NCI-H82 (cell line): ENCODE measurements around the gene NMBR.
"Not testable (repeated sequence)": the region's sequence is repeated elsewhere in the genome, so short reads cannot be mapped to it uniquely, and the experiment has no call there.

Source experiments
- DNase-seq: peaks from one replicate; lab custom pipeline; 2025; lab: John Stamatoyannopoulos, UW

Gene NMBR

GRCh38 chr6:142154336-142154735, 7.4 kb upstream of the NMBR start:
- DNase-seq = no peak

DNA sequence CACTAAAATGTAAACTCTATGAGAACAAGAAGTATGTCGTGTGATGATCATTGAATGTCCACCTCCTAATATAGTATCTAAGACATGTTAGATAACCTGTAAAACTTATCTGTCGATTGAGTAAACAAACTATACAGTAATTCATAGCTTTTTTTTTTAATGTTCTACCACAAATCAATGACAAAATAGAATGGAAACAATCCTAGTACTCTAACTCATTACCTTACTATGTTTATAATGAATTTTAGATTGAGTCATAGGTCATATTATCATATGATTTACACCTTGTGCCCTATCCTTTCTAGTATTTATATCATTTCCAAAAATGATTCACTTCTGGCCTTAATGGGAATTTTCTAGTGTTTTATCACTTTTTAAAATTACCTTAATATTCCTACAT, 6.3 kb upstream of the NMBR start:
- DNase-seq = no peak

DNA sequence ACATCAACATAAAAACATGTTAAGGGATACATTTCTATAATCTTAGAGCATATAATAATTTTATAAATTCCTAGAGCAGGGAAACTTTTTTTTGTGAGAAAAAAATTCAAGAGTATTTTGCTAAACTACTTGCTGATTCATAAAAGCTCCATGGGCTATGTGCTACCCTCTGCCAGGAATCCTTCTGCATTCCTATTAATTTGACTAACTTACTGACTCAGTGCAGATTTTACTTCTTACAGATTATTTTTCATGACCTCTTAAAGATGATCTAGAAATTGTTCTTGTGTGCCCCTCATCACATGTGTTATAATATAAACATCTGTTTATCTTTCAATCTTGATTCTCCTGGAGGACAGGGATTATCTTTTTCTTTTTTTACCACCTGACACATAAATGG, 5.8 kb upstream of the NMBR start:
- DNase-seq = no peak

- DNase-seq = not testable (repeated sequence)
These were observed 5.4 kb downstream of the NMBR start for GRCh38 chr6:142141531-142141930.

DNA sequence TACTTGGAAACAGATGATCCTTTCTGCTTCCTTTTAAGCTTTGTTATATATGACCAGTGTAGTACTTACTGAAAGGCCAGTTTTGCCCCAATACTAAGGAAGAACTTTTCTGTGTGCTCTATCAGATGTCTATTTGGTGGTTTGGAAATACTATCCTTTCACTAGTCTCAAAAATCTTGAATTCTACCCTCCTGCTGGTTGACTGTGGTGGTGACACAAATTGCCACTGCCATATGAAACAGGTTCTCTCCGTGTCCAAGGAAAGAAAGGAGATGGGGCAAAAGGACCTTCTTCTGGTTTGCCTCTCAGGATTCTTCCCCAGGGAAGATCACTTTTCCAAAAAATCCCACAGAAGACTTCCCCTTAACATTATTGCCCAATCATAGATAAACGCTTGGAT, 8.0 kb downstream of the NMBR start:
- no peak for DNase-seq

DNA sequence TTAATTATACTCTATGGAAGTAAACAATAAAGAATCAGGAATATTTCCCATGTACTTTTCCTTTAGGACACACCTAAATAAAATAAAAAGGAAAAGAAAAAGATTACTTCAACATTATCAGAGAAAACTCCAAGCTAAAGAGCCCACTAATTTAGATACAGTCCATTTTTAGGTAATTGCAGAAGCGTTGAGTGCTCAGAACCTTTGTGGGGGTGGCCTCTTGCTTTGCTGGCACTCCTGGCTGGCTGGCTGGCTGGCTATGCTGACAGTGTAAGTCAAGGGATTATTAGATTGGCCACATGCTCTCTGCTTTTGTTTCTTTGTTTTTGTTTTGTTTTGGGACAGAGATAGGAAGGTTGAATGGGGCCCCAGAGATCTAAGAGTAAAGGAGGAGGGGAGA, 14.3 kb downstream of the NMBR start, which contains the start of gene GJE1:
GJE1 (plus strand) TSS at position 301 of the 400 bp plus-strand sequence. CDS start 234 bp downstream, outside the sequence.
- DNase-seq = peak; percentile 9

DNA sequence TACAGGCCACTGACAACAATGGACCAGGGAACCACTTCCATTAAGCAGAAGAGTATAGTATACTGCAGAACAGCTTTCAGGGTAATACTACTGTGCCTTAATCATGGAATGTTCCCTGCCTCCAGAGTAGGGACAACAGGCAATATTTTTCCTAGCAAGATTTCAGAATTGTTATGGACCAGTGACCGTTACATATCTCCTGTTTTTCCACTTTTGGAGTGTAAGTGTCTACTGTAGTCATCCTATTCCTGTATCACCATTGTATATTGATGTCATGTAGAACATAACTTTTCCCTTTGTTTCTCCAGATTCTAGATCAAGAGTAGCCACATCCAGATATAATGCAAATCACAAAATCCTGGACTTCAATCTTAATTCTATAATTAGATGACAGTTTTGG, 16.1 kb downstream of the NMBR start:
- no peak for DNase-seq

- DNase-seq = no peak
These were observed 25.6 kb downstream of the NMBR start for GRCh38 chr6:142121342-142121741.

DNA sequence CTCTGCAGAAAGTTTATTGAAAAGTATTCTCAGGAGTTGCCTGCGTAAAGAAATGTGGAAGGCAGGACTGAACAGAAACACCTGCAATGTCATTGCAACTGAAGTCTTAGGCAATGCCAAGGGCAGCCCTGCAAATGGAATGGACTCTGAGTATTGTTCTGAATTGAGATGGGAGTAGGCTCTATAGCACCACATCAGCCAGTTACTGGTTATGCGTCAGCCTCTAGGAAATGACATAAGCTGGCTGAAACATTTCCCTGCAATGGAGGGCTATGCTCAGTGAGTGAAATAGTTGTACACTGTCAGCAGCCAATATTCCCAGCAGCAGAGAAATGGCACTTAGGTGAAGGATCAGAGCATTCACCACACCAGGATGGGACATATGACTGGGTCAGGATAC, 28.0 kb downstream of the NMBR start:
- DNase-seq = no peak

GRCh38 chr6:142118328-142118727, 28.6 kb downstream of the NMBR start:
- DNase-seq = no peak

DNA sequence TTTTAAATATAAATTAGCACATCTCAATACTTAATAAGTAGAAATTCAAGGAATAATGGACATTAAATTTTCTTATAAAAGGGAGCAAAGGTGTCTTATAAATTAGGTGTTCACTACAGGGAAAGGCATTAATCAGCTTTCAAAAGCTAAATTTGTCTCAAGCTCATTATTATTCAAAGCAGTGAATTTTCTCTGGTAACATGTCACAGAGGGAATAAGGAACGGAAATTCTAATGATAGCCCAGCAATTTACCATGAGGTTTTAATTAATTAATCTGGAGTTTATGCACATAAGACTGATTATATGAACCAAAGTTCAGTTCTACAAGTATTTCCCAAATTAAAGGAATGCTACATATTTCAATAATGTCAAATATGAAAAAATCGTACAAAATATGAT, 29.6 kb downstream of the NMBR start:
- DNase-seq = no peak

GRCh38 chr6:142112451-142113061, 34.4 kb downstream of the NMBR start:
- peak; percentile 90 for DNase-seq

GRCh38 chr6:142110820-142111219, 36.1 kb downstream of the NMBR start:
- not testable (repeated sequence) for DNase-seq

GRCh38 chr6:142104820-142105219, 42.1 kb downstream of the NMBR start:
- DNase-seq = not testable (repeated sequence)

- DNase-seq = no peak
These were observed 58.1 kb downstream of the NMBR start for GRCh38 chr6:142088858-142089216.

- DNase-seq = no peak
These were observed 58.7 kb downstream of the NMBR start for GRCh38 chr6:142087950-142088857.

DNA sequence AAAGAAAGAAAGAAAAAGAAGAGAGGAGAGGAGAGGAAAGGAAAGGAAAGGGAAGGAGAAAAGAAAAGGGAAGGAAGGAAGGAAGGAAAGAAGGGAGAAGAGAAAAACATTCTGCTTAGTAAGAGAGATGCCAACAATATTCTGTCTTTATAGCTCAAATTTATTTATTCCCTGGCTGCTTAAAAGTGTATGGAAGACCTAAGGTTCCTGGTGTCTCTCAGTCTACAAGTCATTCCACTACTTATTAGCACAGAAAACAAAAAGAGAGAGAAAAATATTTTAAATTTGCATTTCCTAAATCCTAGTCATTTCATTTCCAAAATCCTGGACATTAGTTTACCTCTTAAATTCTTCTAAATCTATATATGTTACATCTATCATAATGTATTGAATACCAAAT, 67.8 kb downstream of the NMBR start:
- no peak for DNase-seq

DNA sequence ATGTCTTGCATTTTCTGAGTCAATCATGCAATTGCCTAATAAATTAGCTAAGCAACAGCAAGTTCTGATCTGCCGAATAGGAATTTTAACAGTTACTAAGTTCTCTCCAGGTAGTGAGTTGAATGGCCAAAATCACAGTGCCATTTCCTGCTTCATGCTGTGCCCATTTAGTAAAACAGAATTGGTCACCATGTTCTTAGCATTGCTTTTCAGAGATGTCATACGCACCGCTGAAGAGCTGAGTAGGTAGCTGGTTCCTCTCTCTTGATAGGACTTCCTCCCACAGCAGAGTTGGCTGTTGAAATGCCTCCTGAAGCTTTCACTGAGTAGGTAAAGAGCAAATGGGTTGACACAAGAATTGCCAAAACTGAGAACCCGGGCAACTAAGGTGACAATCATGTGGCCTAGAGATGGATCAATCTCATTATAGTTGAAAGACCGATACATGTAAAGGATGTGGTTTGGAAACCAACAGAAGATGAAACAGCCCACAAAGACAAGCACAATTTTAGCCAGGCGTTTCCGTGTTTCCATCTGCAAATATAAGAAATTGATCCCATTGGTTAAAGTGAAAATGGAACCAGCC, 71.3 kb downstream of the NMBR start:
- no peak for DNase-seq

GRCh38 chr6:142074516-142074915, 72.4 kb downstream of the NMBR start:
- no peak for DNase-seq

DNA sequence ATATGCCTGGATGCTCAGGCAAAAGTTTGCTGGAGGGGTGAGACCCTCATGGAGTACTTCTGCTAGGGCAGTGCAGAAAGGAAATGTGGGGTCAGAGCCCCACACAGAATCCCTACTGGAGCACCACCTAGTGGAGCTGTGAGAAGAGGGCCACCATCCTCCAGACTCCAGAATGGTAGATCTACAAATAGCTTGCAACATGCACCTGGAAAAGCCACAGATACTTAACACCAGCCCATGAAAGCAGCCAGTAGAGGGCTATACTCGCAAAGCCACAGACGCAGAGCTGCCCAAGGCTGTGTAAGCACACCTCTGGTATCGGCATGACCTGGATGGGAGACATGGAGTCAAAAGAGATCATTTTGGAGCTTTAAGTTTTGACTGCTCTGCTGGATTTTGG, 74.9 kb downstream of the NMBR start:
- peak; percentile 21 for DNase-seq

- no peak for DNase-seq
These were observed 78.5 kb downstream of the NMBR start for GRCh38 chr6:142068416-142068815.

DNA sequence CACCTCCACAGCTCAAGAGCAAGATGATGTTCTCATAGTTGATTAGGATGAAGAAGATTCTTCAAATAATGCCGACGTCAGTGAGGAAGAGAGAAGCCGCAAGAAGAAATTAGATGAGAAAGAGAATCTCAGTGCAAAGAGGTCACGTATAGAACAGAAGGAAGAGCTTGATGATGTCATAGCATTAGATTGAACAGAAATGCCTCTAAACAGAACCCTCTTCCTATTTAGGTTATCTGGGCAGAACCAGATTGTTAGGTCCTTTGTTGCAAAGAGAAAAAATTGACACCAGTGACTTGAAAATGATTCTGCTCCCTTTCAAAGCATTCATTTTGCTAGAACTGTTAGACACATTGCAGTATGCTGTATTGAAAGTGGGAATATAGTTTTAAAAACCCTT, 84.1 kb downstream of the NMBR start:
- not testable (repeated sequence) for DNase-seq
